Pericardium fibroblast (primary cell): ENCODE measurements around the gene USP25. TPM values are rescaled to one million over a fixed set of nuclear protein-coding genes. Genes with fewer than 3 reads are reported as not detected.

ENCODE experiments used
- total RNA-seq: library from RNA; depleted of rRNA; stranded (reverse); fragments of >200 nt; gene quantifications from 2 replicates; pipeline ENCODE4 v1.2.3, GENCODE V29; 2015

The USP25 gene, protein sequence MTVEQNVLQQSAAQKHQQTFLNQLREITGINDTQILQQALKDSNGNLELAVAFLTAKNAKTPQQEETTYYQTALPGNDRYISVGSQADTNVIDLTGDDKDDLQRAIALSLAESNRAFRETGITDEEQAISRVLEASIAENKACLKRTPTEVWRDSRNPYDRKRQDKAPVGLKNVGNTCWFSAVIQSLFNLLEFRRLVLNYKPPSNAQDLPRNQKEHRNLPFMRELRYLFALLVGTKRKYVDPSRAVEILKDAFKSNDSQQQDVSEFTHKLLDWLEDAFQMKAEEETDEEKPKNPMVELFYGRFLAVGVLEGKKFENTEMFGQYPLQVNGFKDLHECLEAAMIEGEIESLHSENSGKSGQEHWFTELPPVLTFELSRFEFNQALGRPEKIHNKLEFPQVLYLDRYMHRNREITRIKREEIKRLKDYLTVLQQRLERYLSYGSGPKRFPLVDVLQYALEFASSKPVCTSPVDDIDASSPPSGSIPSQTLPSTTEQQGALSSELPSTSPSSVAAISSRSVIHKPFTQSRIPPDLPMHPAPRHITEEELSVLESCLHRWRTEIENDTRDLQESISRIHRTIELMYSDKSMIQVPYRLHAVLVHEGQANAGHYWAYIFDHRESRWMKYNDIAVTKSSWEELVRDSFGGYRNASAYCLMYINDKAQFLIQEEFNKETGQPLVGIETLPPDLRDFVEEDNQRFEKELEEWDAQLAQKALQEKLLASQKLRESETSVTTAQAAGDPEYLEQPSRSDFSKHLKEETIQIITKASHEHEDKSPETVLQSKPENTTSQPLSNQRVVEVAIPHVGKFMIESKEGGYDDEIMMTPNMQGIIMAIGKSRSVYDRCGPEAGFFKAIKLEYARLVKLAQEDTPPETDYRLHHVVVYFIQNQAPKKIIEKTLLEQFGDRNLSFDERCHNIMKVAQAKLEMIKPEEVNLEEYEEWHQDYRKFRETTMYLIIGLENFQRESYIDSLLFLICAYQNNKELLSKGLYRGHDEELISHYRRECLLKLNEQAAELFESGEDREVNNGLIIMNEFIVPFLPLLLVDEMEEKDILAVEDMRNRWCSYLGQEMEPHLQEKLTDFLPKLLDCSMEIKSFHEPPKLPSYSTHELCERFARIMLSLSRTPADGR
- 25.8 and 32.9 TPM in 2 replicates for total RNA-seq

GRCh38 chr21:15729674-15730483 lies at the start of gene USP25:
Gene USP25, plus strand, starts transcription at chr21:15729982. Its CDS starts 412 bp downstream, at chr21:15730394.

